ENCODE results near the gene MAML3.
"Not testable (repeated sequence)": the region's sequence is repeated elsewhere in the genome, so short reads cannot be mapped to it uniquely, and the experiment has no call there.

MAML3 gene

DNA sequence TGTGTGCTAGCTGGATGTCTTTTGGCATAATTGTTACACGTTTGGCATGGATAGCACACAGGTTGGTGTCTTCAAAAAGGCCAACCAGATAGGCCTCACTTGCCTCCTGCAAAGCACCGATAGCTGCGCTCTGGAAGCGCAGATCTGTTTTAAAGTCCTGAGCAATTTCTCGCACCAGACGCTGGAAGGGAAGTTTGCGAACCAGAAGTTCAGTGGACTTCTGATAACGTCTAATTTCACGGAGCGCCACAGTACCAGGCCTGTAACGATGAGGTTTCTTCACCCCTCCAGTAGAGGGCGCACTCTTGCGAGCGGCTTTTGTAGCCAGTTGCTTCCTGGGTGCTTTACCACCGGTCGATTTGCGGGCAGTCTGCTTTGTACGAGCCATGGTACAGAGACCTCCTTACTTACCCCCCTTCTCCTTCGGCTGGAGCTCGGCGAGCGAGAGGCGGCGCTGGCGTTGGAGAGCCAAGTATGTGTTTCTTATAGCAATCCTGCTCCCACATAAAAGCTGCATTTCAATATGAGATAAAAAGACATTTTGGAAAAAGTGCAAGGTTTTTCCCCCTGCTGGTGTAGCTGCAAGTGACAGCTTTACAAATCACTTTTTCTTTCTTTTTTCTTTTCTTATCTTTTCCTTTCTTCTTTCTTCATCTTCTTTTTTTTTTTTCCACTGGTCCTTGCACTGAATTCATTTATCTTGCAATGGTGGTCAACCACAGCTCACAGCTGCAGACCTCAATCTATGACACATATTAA, 455.6 kb downstream of the MAML3 start:
- not testable (repeated sequence) for DNase-seq

GRCh38 chr4:139696491-139696890, 457.5 kb downstream of the MAML3 start:
- no peak for DNase-seq

GRCh38 chr4:139694522-139695107, 459.4 kb downstream of the MAML3 start:
- no peak for DNase-seq

DNA sequence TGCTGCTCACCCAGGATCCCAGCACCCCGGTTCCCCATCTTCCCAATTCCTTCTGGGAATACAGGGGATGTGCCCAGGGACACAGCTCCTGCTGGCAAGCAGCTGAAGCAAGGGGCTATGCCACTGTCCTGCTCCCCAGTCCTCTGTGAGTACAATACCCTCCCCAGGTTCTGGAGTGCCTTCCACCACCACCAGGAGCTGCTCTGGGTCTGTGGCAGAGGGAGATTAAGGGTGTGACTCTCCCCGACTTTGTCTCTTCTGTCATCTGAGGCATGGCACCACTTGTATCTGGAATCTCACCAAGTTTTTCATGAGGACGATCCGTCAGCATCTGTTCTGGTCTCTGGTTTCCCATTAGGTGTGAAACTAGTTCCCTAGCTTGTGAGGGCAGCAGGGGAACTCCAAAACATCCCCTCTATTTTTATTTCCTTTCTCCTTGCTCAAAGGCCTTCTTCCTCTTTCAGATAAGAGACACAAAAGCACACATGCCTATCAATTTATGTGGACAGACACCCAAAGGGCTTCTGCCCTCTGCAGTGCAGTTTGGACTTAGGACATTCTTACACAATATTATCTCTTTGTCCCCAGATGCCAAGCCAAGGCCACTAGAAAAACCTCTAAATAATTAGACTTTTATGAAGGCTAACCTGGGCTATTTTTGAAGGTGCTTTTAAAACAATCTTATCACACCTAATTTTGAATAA, 461.5 kb downstream of the MAML3 start:
- DNase-seq = peak; percentile 60

DNA sequence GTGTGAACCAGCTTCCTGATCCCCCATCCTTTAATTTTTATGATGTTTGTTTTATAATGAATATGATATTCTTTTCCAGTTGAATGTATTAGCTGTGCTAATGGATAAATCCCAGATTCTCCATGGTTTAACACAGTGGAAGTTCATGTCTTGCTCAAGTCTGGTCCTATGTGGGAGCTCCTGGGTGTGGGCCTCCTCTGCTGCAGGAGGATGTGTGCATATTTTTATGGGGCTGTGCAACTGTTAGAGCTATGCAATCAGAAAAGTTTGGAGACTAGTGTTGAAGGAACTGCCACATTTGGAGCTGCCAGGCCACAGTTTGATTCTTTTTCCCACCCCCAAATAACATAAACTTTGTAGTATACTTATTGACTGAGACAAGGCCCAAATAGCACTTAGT, 463.6 kb downstream of the MAML3 start:
- DNase-seq = no peak

- DNase-seq = no peak
Measured at GRCh38 chr4:139689093-139689722, 464.8 kb downstream of the MAML3 start.

DNA sequence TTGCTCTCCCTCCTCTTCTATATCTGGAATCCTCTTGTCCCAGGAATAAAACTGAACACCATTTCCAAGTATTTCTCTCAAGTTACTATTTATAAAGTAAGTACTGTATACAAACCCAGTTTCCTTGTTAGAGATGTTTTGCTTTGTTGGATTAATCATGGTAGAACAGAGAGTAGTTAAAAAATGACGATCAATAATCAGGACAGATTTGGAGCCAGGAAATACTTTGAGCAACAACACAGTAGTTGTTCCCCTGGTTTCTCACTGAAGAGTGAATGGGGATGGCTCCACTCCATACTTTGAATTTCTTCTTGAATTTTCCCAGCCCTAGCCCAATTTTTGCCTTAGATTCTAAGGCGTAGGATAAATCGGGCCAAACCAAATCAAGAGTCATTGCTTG, 467.0 kb downstream of the MAML3 start:
- DNase-seq = no peak

- DNase-seq = no peak
Measured at GRCh38 chr4:139686130-139686529, 467.9 kb downstream of the MAML3 start.

DNA sequence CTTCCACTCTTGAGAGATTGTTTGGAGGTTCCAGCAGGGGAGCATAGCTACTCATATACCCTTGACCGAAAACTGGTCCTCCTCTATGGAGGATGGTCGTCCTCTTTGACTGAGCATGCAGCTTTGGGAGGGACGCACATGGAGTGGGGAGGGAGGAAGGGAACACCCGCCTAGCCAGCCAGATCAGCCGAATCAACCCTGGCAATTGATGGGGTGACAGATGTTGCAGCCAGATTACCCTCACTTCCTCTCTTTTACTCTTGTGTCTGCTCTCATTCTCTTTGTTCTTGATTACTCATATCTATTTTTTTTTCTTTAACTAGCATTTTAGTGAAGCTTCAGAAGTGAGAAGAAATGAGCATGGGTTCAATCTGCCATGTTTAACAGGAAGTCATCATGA, 468.8 kb downstream of the MAML3 start:
- no peak for DNase-seq

- DNase-seq = no peak
Measured at GRCh38 chr4:139684351-139684750, 469.6 kb downstream of the MAML3 start.

DNA sequence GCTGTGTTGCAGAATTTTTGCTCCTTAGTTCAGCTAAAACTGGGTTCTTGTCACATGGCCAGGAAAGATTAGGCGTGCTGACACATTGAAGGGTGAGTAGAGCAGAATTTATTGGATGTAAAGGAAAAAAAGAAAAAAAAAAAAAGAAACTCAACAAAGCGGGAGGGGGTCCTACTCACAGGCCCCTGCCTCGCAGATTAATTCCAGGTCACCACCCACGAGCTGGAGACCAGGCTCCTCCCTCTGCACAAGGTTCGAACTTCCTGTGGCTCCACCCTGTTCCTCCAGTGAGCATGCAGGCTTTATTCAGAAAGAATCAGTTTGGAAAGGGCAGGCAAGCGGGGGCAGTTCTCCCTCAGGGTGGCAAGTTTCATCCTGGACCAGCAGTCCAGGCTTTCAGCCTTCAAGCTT, 471.2 kb downstream of the MAML3 start:
- no peak for DNase-seq

DNA sequence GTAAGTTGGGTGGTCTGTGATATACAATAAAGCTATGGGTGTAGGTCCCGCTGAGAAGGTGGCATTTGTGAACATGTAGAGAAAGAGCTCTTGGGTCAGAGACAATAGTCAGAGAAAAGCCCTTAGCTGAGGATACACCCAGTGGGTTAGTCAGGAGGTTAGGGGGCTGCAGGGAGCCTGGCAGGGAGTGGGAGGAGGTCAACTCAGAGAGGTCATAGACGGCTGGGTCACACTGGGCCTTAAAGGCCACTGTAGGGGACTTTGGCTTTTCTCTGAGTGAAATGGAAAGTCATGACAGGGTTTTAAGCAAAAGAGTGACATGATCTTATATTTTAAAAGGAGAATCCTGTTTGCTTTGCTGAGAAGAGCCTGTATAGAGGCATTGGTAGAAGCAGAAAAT, 471.7 kb downstream of the MAML3 start:
- no peak for DNase-seq

DNA sequence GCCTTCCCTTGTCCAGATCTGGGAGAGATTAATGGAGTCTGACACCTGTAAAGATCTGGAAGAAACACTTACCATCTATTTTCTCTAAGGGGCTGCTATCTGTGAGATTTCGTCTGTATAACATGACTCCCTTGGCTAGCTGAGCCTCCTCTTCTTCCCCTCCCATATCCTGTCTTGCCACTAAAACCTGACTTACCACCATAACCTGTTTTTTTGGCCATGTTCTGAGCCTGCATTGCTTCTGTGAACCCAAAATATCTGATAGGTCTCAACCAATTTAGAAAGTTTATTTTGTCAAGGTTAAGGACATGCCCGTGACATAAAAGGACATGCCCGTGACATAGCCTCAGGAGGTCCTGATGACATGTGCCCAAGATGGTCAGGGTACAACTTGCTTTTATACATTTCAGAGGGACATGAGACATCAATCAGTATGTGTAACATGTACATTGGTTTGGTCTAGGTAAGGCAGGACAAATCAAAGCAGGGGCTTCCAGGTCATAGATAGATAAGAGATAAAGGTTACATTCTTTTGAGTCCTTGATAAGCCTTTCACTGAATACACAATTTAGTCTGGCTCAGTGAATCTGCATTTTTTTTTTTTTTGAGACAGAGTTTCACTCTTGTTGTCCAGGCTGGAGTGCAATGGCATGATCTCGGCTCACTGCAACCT, 476.9 kb downstream of the MAML3 start:
- no peak for DNase-seq

DNA sequence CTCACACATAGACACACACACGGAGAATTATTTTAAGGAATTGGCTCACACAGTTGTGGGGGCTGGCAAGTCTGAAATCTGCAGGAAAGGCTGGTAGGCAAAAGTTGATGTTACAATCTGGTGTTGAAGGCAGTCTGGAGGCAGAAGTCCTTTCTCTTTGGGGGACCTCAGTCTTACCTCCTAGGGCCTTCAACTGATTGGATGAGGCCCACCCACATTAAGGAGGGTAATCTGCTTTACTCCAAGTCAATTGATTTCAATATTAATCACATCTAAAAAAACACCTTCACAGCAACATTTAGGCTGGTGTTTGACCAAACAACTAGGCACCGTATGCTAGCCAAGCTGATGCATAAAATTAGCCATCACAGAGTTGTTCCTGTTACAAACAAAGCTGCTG, 477.6 kb downstream of the MAML3 start:
- no peak for DNase-seq

DNA sequence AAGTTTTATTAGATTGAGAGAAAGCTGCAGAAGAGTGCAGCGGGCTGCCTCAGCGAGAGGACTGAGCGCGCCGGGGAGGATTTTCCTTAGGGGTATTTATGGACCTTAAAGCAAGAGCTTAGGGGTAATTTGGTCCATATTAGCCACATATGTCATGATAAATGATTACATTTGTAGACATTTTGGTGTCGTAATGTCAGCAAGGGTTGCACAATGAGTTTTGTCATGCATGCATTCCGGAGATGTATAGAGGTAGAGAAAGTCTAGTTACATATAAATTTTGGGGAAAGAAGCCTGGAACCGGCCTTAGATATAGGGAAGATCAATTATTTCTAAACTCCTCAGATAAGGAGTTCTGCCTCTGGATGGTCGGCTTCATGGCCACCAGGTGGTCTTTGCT, 478.3 kb downstream of the MAML3 start:
- no peak for DNase-seq

GRCh38 chr4:139674875-139675550, 479.0 kb downstream of the MAML3 start:
- no peak for DNase-seq

GRCh38 chr4:139672732-139673131, 481.3 kb downstream of the MAML3 start:
- DNase-seq = no peak

DNA sequence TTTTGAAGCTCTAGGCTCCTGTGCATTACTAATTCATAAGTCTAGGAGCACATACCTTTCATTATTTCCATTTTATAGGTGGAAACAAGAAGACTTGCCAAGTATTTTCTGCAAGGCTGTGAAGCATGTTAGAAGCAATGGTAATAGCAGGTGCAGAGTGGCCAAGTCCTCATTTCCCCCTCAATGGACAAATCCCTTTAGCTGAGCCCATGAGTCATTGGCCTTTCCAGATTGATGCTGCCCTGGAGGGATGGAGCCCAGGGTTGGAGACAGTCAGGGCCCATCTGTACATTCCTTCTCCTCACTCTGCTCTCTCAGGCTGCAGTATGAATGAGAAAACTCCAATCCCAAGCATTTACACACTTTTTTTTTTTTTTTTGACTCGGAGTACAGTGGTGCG, 481.8 kb downstream of the MAML3 start:
- no peak for DNase-seq

- no peak for DNase-seq
Measured at GRCh38 chr4:139670775-139671174, 483.2 kb downstream of the MAML3 start.

GRCh38 chr4:139669890-139670289, 484.1 kb downstream of the MAML3 start:
- DNase-seq = no peak

GRCh38 chr4:139669335-139669734, 484.6 kb downstream of the MAML3 start:
- no peak for DNase-seq

DNA sequence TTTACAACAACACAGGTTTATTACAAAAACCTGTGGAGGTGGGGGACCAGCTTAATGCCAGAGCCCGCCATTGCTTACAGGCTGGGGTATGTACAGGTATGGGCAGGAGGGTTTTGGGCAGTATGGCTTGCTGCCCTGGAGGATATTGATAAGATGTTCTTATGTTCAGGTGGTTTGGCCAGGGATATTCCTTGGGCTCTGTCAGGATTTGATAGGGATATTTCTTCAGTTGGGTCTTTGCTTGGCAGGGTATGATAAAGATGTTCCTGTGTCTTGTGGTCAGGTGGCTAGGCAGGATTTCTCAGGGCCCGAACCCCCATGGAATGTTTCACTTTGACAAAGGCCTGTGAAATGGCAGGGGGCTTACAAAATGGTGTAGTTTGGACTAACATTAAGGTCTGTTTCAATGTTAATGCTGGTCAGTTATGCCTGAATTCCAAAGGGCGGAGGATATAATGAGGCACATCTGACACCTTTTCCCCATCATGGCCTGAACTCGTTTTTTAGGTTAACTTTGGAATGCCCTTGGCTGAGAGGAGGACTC, 485.3 kb downstream of the MAML3 start:
- no peak for DNase-seq

Data from DMS 273 treated with DMSO at 0.1 percent for 48 hours (cell line).